ENCODE data around the gene GSTCD.
"Not testable (repeated sequence)": the region's sequence is repeated elsewhere in the genome, so short reads cannot be mapped to it uniquely, and the experiment has no call there.

GSTCD gene

GRCh38 chr4:105708181-105709080, at the start of gene GSTCD, which contains the start of gene INTS12:
TSS of gene GSTCD (plus strand) at chr4:105708784. CDS start at chr4:105717614, 8,830 bp downstream.
TSS of gene INTS12 (minus strand) at chr4:105708689. CDS start at chr4:105700005, 8,684 bp downstream.
- DNase-seq, result peak; percentile 84 to 90

GRCh38 chr4:105659190-105659589, 49.4 kb upstream of the GSTCD start:
- DNase-seq, result no peak

- no peak for DNase-seq
These were observed 47.6 kb upstream of the GSTCD start for GRCh38 chr4:105661028-105661427.

GRCh38 chr4:105662935-105663675, 45.5 kb upstream of the GSTCD start:
- DNase-seq, result no peak

GRCh38 chr4:105666693-105667092, 41.9 kb upstream of the GSTCD start:
- peak in 1 of 2 donors; percentile 3 for DNase-seq

GRCh38 chr4:105670684-105671083, 37.9 kb upstream of the GSTCD start:
- DNase-seq, result no peak

- no peak for DNase-seq
These were observed 37.3 kb upstream of the GSTCD start for GRCh38 chr4:105671301-105671700.

- no peak for DNase-seq
These were observed 34.6 kb upstream of the GSTCD start for GRCh38 chr4:105674011-105674410.

- no peak for DNase-seq
These were observed 30.9 kb upstream of the GSTCD start for GRCh38 chr4:105677709-105678108.

GRCh38 chr4:105679186-105679585, 29.4 kb upstream of the GSTCD start:
- DNase-seq, result no peak

GRCh38 chr4:105683038-105683437, 25.5 kb upstream of the GSTCD start:
- no peak for DNase-seq

GRCh38 chr4:105686571-105686970, 22.0 kb upstream of the GSTCD start:
- no peak for DNase-seq

- not testable (repeated sequence) for DNase-seq
These were observed 13.8 kb upstream of the GSTCD start for GRCh38 chr4:105694812-105695211.

GRCh38 chr4:105695832-105696231, 12.8 kb upstream of the GSTCD start:
- not testable (repeated sequence) for DNase-seq

GRCh38 chr4:105698607-105699006, 10.0 kb upstream of the GSTCD start:
- no peak for DNase-seq

- DNase-seq, result no peak
These were observed 803 bp upstream of the GSTCD start for GRCh38 chr4:105707782-105708180.

GRCh38 chr4:105709081-105709450, 482 bp downstream of the GSTCD start:
- no peak for DNase-seq

- DNase-seq, result no peak
These were observed 1.5 kb downstream of the GSTCD start for GRCh38 chr4:105710012-105710600.

- no peak for DNase-seq
These were observed 2.1 kb downstream of the GSTCD start for GRCh38 chr4:105710678-105711077.

GRCh38 chr4:105712766-105713165, 4.2 kb downstream of the GSTCD start:
- no peak for DNase-seq

- no peak for DNase-seq
These were observed 5.5 kb downstream of the GSTCD start for GRCh38 chr4:105714071-105714521.

GRCh38 chr4:105714932-105715331, 6.3 kb downstream of the GSTCD start:
- DNase-seq, result no peak

GRCh38 chr4:105715692-105716278, 7.2 kb downstream of the GSTCD start:
- DNase-seq, result peak in 1 of 2 donors; percentile 66
